Endothelial cell of umbilical vein (primary cell): ENCODE measurements around the gene ADAM11. TPM values are rescaled to one million over a fixed set of nuclear protein-coding genes. Genes with fewer than 3 reads are reported as not detected.

ENCODE experiments used
- BruUV-seq: library from RNA; stranded (reverse); fragments of 400-500 nt; replicated peaks from 2 replicates; lab custom pipeline; 2021; lab: Mats Ljungman, UMichigan
- CTCF ChIA-PET: fragments of 300-600, 350-600 bp; sonication (Branson Sonifier 250); formaldehyde crosslinking; loops from one replicate; lab custom pipeline; 2021; ENCODE audit warnings: antibody characterized with exemption, inconsistent platforms; lab: Charles Lee
- POLR2A ChIA-PET: fragments of 300-600, 350-600 bp; sonication (Branson Sonifier 250); formaldehyde crosslinking; loops from one replicate; lab custom pipeline; 2021; ENCODE audit warnings: antibody characterized with exemption, inconsistent platforms; lab: Charles Lee
- DNase-seq: peaks from one replicate; pipeline ENCODE4 v3.0.0-alpha.2; 2011; ENCODE audit warnings: low read depth, low spot score
- FAIRE-seq: peaks from 2 replicates; lab custom pipeline; 2011; peaks lifted over from hg19 to GRCh38; lab: Jason Lieb, UNC
- H2AFZ ChIP-seq: 2 replicates; pipeline ENCODE4 v1.6.0; 2012; ENCODE audit warnings: low read depth, low read length, control low read depth, inconsistent platforms
- H3K27ac ChIP-seq: 2 replicates; pipeline ENCODE4 v1.5.1; 2011; ENCODE audit warnings: low read depth, mild to moderate bottlenecking, control low read depth, low read length, moderate library complexity; ENCODE audit not compliant: insufficient read depth
- H3K27me3 ChIP-seq, 2 experiments: 2 replicates each; pipeline versions ENCODE4 v1.6.0 to v1.6.1; 2011; ENCODE audit warnings: low read length in 2 of 2, mixed read lengths in 1 of 2; ENCODE audit not compliant: control insufficient read depth in 2 of 2, insufficient read depth in 2 of 2
- H3K36me3 ChIP-seq, 2 experiments: 2 replicates in 1 of 2; 3 replicates in 1 of 2; pipeline ENCODE4 v1.5.1; 2011; ENCODE audit warnings: low read length in 2 of 2, mild to moderate bottlenecking in 1 of 2, moderate library complexity in 1 of 2; ENCODE audit not compliant: control insufficient read depth in 2 of 2, insufficient read depth in 2 of 2; ENCODE audit errors: extremely low read depth in 1 of 2
- H3K4me1 ChIP-seq: 3 replicates; pipeline ENCODE4 v1.5.1; 2011; ENCODE audit warnings: mild to moderate bottlenecking, low read length; ENCODE audit not compliant: control insufficient read depth, insufficient read depth; ENCODE audit errors: extremely low read depth
- H3K4me2 ChIP-seq: 2 replicates; pipeline ENCODE4 v1.6.1; 2011; ENCODE audit warnings: low read length, control low read depth, mixed read lengths; ENCODE audit not compliant: insufficient read depth
- H3K4me3 ChIP-seq, 3 experiments: fragments of 200-600 bp in 1 of 3; sonication (generic), shearing (Covaris generic) in 1 of 3; replicated peaks in 1 of 3; 2 replicates each; pipeline ENCODE4 v1.5.1; 2011 to 2016; ENCODE audit warnings: control low read depth in 3 of 3, low read length in 3 of 3, mild to moderate bottlenecking in 2 of 3, inconsistent platforms in 1 of 3, low read depth in 1 of 3, moderate library complexity in 1 of 3; ENCODE audit not compliant: insufficient read depth in 1 of 3
- H3K79me2 ChIP-seq: 2 replicates; pipeline ENCODE4 v1.6.0; 2012; ENCODE audit warnings: low read length, inconsistent platforms; ENCODE audit not compliant: control insufficient read depth, insufficient read depth
- H3K9ac ChIP-seq: replicated peaks from 2 replicates; pipeline ENCODE3; 2011; ENCODE audit warnings: low read length, control low read depth; ENCODE audit not compliant: insufficient read depth; ENCODE audit errors: extremely low read depth
- H3K9me1 ChIP-seq: replicated peaks from 3 replicates; pipeline ENCODE4 v1.6.0; 2011; ENCODE audit warnings: mild to moderate bottlenecking, low read length; ENCODE audit not compliant: control insufficient read depth, insufficient read depth; ENCODE audit errors: extremely low read depth
- H3K9me3 ChIP-seq: replicated peaks from 2 replicates; pipeline ENCODE4 v1.5.1; 2012; ENCODE audit warnings: low read length, inconsistent platforms; ENCODE audit not compliant: control insufficient read depth, insufficient read depth
- H4K20me1 ChIP-seq: replicated peaks from 2 replicates; pipeline ENCODE3; 2011; ENCODE audit warnings: mild to moderate bottlenecking, low read length; ENCODE audit not compliant: control insufficient read depth, insufficient read depth; ENCODE audit errors: extremely low read depth
- EZH2 ChIP-seq: IDR thresholded peaks from 2 replicates; pipeline ENCODE4 v1.6.1; 2012; ENCODE audit warnings: borderline replicate concordance, low read depth, mild to moderate bottlenecking, moderate library complexity, low read length, inconsistent platforms; ENCODE audit not compliant: severe bottlenecking
- FOS ChIP-seq: IDR thresholded peaks from 2 replicates; pipeline ENCODE4 v1.6.1; 2011; ENCODE audit warnings: mild to moderate bottlenecking, low read length, moderate library complexity, borderline replicate concordance; ENCODE audit not compliant: insufficient read depth
- GATA2 ChIP-seq: IDR thresholded peaks from 2 replicates; pipeline ENCODE4 v1.7.0; 2011; ENCODE audit warnings: low read depth, mild to moderate bottlenecking, moderate library complexity, mixed read lengths, low read length; ENCODE audit not compliant: insufficient read length, insufficient read depth
- JUN ChIP-seq: IDR thresholded peaks from 2 replicates; pipeline ENCODE4 v1.6.1; 2011; ENCODE audit warnings: borderline replicate concordance, low read depth; ENCODE audit not compliant: insufficient read length, insufficient read depth
- MYC ChIP-seq: IDR thresholded peaks from one replicate; pipeline ENCODE4 v1.6.1; 2011; ENCODE audit warnings: mild to moderate bottlenecking, low read depth, low read length
- POLR2A ChIP-seq: IDR thresholded peaks from 2 replicates; pipeline ENCODE4 v1.6.1; 2012; ENCODE audit warnings: low read depth, mild to moderate bottlenecking, control low read depth, low read length
- POLR2AphosphoS5 ChIP-seq: IDR thresholded peaks from 2 replicates; pipeline ENCODE4 v1.6.1; 2012; ENCODE audit warnings: low read depth, mild to moderate bottlenecking, control low read depth, low read length, moderate library complexity; ENCODE audit not compliant: insufficient read depth
- dilution Hi-C: fragments of 300-500 bp; cut with MboI; formaldehyde crosslinking; loops from one replicate; pipeline ENCODE4 v1.15.0; 2019; ENCODE audit warnings: low sequenced_read_pairs; ENCODE audit not compliant: extremely low pct_ligation_motif_present
- intact Hi-C: fragments of 100-400 bp; cut with micrococcal nuclease; formaldehyde crosslinking; loops from one replicate; pipeline ENCODE4 v1.10.0; 2022
- polyA plus RNA-seq, 4 experiments: library from polyadenylated mRNA; depleted of rRNA in 3 of 4; stranded (reverse) in 3 of 4; unstranded in 1 of 4; fragments of >200 nt; gene quantifications; 2 replicates each; pipeline versions ENCODE4 v1.2.1 to v1.2.3, GENCODE V29; 2011 to 2012; ENCODE audit warnings: missing spikeins in 1 of 4
- total RNA-seq: library from RNA; stranded (reverse); gene quantifications from 2 replicates; pipeline ENCODE4 v1.2.3, GENCODE V29; 2021
- TF ChIP-seq, protein P1 (sequence below): IDR thresholded peaks from 2 replicates; pipeline ENCODE4 v1.6.1; 2011; ENCODE audit not compliant: insufficient read depth, insufficient read length
- TF ChIP-seq, protein P2 (sequence below), 2 donors: IDR thresholded peaks; 1 replicate in 1 of 2; 2 replicates in 1 of 2; pipeline ENCODE4 v1.5.1; 2011; ENCODE audit warnings: low read length in 2 of 2, mild to moderate bottlenecking in 2 of 2, moderate library complexity in 2 of 2, control low read depth in 1 of 2, inconsistent platforms in 1 of 2, low read depth in 1 of 2; ENCODE audit not compliant: insufficient read depth in 1 of 2; ENCODE audit errors: extremely low read depth in 1 of 2

ADAM11 gene
- total and polyA plus RNA-seq, 2 donors (not counting 3 experiments of a cell fraction or from before 2014, with no cell fraction given): 0.71 to 1.1 TPM

DNA sequence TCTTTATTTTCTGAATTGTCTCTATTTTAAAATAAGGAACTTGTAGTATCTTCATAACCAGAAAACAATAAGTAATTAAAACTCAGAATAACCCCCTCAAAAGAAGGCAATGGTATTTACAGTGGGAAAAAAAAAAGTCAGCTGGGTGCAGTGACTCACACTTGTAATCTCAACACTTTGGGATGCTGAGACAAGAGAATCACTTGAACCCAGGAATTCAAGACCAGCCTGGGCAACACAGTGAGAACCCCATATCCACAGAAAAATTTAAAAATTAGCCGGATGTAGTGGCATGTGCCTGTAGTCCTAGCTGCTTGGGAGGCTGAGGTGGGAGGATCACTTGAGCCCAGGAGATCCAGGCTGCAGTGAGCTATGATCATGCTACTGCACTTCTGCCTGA is 33.5 kb downstream of the ADAM11 start:
- ChIA-PET CTCF (interaction anchor here (0.8 to 1.3 kb wide), 2 partner anchors 12 to 13 kb away, joined by 3 to 5 read pairs; no protein-coding TSS in a partner anchor), POLR2A (no interaction called here)
- no peaks in the 10 kb centered on the region for H4K20me1 ChIP-seq
- H3K79me2 ChIP-seq: no peaks in the 10 kb centered on the region
- no peak overlapping the region for H3K4me2 ChIP-seq
- no peaks in the 10 kb centered on the region for H3K36me3 ChIP-seq
- TF ChIP-seq, protein P1, sequence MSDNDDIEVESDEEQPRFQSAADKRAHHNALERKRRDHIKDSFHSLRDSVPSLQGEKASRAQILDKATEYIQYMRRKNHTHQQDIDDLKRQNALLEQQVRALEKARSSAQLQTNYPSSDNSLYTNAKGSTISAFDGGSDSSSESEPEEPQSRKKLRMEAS: no peak
- peak; percentile 45 for TF ChIP-seq FOS
- H3K4me3 ChIP-seq: no peak overlapping the region
- no peaks in the 10 kb centered on the region for H3K9me1 ChIP-seq
- intact Hi-C loops (no loop called here), dilution Hi-C loops (no loop called here)
- H3K9ac ChIP-seq: no peak overlapping the region
- FAIRE-seq (no peak), DNase-seq (no peak)
- peaks cover 22% of the 10 kb centered on the region for H3K4me1 ChIP-seq
- H3K27me3 ChIP-seq: no peaks in the 10 kb centered on the region
- no peaks in the 10 kb centered on the region for H3K9me3 ChIP-seq
- H2AFZ ChIP-seq: no peak overlapping the region
- BruUV-seq: no TSS peak
- no peak overlapping the region for H3K27ac ChIP-seq

DNA sequence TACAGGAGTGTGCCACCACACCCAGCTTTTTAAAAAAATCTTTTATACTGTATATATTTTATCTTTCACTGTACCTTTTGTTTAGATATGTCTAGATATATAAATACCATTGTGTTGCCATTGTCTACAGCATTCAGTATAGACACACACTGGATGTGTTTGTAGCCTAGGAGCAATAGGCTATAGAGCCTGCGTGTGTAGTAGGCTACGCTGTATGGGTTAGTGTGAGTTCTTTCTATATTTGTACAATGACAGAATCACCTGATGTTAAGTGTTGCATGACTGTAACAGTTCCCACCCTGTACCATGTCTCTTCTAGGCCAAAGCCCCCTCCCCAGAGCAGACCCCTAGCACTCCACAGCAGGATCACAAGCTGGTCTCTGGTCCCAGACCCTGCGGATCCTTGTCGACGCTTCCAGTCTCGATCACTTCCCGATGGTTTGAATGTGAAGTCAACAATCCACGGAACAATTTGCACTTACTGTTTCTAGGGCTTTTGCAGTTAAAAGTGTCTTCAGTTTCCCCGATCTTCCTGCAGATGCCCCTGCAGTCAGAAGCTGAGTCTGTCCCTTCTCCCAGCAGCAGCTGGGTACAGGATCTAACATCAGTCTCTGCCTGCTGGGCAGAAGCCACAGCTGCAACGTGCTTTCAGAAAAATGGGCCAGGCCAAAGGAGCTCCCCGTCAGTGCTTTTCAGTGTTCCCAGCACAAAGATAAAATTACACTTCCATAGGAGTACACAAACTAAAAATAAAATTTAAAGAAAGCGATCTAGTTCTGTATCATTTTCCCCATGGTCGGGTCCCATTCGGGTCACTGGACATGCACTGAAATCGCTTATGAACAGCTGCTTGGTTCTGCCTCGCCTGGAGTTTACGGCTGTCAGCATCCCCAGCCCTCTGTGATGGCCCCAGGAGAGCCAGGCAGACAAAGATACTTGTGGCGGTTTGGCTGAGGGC is 35.4 kb downstream of the ADAM11 start:
- BruUV-seq: TSS peak; percentile 58
- H4K20me1 ChIP-seq: no peaks in the 10 kb centered on the region
- dilution Hi-C loops: no loop called here
- no peaks in the 10 kb centered on the region for H3K36me3 ChIP-seq
- ChIA-PET CTCF (interaction anchor here (0.7 to 2.5 kb wide), 11 partner anchors 9 to 84 kb away, joined by 3 to 31 read pairs (median 3); no protein-coding TSS in a partner anchor), POLR2A (interaction anchor here (0.8 to 0.9 kb wide), 2 partner anchors 27 to 38 kb away, joined by 3 read pairs; no protein-coding TSS in a partner anchor)
- peak overlapping the region; percentile 93 for H3K27ac ChIP-seq
- no peak overlapping the region for H3K4me3 ChIP-seq
- TF ChIP-seq JUN (no peak), POLR2A (no peak), EZH2 (no peak), GATA2 (no peak), POLR2AphosphoS5 (no peak), FOS (no peak), MYC (no peak)
- TF ChIP-seq, protein P2, sequence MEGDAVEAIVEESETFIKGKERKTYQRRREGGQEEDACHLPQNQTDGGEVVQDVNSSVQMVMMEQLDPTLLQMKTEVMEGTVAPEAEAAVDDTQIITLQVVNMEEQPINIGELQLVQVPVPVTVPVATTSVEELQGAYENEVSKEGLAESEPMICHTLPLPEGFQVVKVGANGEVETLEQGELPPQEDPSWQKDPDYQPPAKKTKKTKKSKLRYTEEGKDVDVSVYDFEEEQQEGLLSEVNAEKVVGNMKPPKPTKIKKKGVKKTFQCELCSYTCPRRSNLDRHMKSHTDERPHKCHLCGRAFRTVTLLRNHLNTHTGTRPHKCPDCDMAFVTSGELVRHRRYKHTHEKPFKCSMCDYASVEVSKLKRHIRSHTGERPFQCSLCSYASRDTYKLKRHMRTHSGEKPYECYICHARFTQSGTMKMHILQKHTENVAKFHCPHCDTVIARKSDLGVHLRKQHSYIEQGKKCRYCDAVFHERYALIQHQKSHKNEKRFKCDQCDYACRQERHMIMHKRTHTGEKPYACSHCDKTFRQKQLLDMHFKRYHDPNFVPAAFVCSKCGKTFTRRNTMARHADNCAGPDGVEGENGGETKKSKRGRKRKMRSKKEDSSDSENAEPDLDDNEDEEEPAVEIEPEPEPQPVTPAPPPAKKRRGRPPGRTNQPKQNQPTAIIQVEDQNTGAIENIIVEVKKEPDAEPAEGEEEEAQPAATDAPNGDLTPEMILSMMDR (IDR thresholded peaks at IDR 0.05; ENCODE audit: extremely low read depth in 1 of 2, insufficient read depth in 1 of 2, low read depth in 1 of 2, low read length in 2 of 2): no peak
- TF ChIP-seq, protein P1: no peak
- FAIRE-seq: no peak
- H2AFZ ChIP-seq: peak overlapping the region; percentile 8
- H3K4me1 ChIP-seq: peaks cover 22% of the 10 kb centered on the region
- intact Hi-C loops: loop anchor here (2.0 kb wide), 1 partner anchor 35 kb away; no protein-coding TSS in a partner anchor
- H3K9me1 ChIP-seq: no peaks in the 10 kb centered on the region
- no peak for DNase-seq
- H3K4me2 ChIP-seq: peak overlapping the region; percentile 28
- H3K79me2 ChIP-seq: no peaks in the 10 kb centered on the region
- no peaks in the 10 kb centered on the region for H3K27me3 ChIP-seq
- H3K9me3 ChIP-seq: no peaks in the 10 kb centered on the region
- peak overlapping the region; percentile 62 for H3K9ac ChIP-seq
